Measurements from ENCODE around the gene SHQ1. TPM values are rescaled to one million over a fixed set of nuclear protein-coding genes. Genes with fewer than 3 reads are reported as not detected.

The SHQ1 gene
- total and polyA plus RNA-seq, 9 of the 15 experiments (the other 6 are each of a cell fraction or from before 2014, with no cell fraction given) = 9.2 to 25.0 (median 14.1) TPM

- TF ChIP-seq MCM2 (IDR thresholded peaks at IDR 0.05; ENCODE audit: low read depth) = no peak
- no peak for TF ChIP-seq HMGN3 (IDR thresholded peaks at IDR 0.05; ENCODE audit: borderline replicate concordance, extremely low read depth, insufficient read length, low read depth, low read length)
- TF ChIP-seq POLR3A (IDR thresholded peaks at IDR 0.05; ENCODE audit: borderline replicate concordance, extremely low read depth, insufficient read depth, insufficient read length) = no peak
- TF ChIP-seq TRIM28 (IDR thresholded peaks at IDR 0.05) = no peak
- TF ChIP-seq ZNF445 (CRISPR knock-in tag; IDR thresholded peaks at IDR 0.05; ENCODE audit: low read depth) = no peak
- TF ChIP-seq NFYB (IDR thresholded peaks at IDR 0.05; ENCODE audit: extremely low read depth, insufficient read length) = no peak
- no peak for TF ChIP-seq U2AF2 (optimal IDR thresholded peaks at IDR 0.05; ENCODE audit: low read depth, low read length)
- TF ChIP-seq GTF3C2 (IDR thresholded peaks at IDR 0.05; ENCODE audit: borderline replicate concordance, extremely low read depth, insufficient read length) = no peak
Measured at GRCh38 chr3:72746430-72747411, 101.5 kb downstream of the SHQ1 start (continued).
